K562 (cell line): Measurements from ENCODE around the gene TBC1D7. TPM values are rescaled to one million over a fixed set of nuclear protein-coding genes. Genes with fewer than 3 reads are reported as not detected.
A peak's percentile ranks its signal among the peaks of the same experiment; 100 is the strongest.

ENCODE experiments used
- AFF1 ChIP-seq, 2 experiments: fragments of 450-650 bp; IDR thresholded peaks; 2 replicates each; pipeline ENCODE4 v1.6.1; 2018; ENCODE audit warnings: mild to moderate bottlenecking in 2 of 2, low read depth in 1 of 2; ENCODE audit not compliant: partially characterized antibody in 2 of 2
- BRD9 ChIP-seq: fragments of 450-650 bp; IDR thresholded peaks from 2 replicates; pipeline ENCODE4 v1.6.1; 2018; ENCODE audit warnings: low read depth; ENCODE audit not compliant: partially characterized antibody
- C11orf30 ChIP-seq: fragments of 450-650 bp; IDR thresholded peaks from 2 replicates; pipeline ENCODE4 v1.6.1; 2016; ENCODE audit warnings: low read depth, mild to moderate bottlenecking
- MAFF ChIP-seq: IDR thresholded peaks from 2 replicates; pipeline ENCODE4 v1.6.1; 2012; ENCODE audit warnings: low read length, improper control_type of control experiment
- MCM3 ChIP-seq: fragments of 450-650 bp; IDR thresholded peaks from 2 replicates; pipeline ENCODE4 v1.6.1; 2016
- NUFIP1 ChIP-seq: fragments of 450-650 bp; IDR thresholded peaks from 2 replicates; pipeline ENCODE4 v1.6.1; 2018; ENCODE audit not compliant: partially characterized antibody
- SAP30 ChIP-seq: fragments of 200-600 bp; sonication (generic); IDR thresholded peaks from 2 replicates; pipeline ENCODE4 v1.6.1; 2012; ENCODE audit warnings: borderline replicate concordance, low read depth, mild to moderate bottlenecking, moderate library complexity, low read length, control low read depth, inconsistent platforms; ENCODE audit not compliant: insufficient read depth, poor library complexity, severe bottlenecking
- TFAM ChIP-seq: fragments of 250-450 bp; sonication (Bioruptor Pico); conservative IDR thresholded peaks from 2 replicates; pipeline ENCODE4 v1.5.0; 2021; ENCODE audit warnings: mild to moderate bottlenecking, moderate library complexity
- ZBTB34 ChIP-seq: fragments of 250-450 bp; sonication (Bioruptor Pico); IDR thresholded peaks from 2 replicates; pipeline ENCODE4 v1.8.0; 2021; ENCODE audit warnings: mild to moderate bottlenecking, moderate library complexity
- ZNF583 ChIP-seq: fragments of 250-450 bp; sonication (Bioruptor Pico); IDR thresholded peaks from 2 replicates; pipeline ENCODE4 v1.4.0; 2020
- ZNF764 ChIP-seq: fragments of 250-450 bp; sonication (Bioruptor Pico); IDR thresholded peaks from 2 replicates; pipeline ENCODE4 v1.4.0; 2020; ENCODE audit warnings: low read depth, mild to moderate bottlenecking, moderate library complexity
- polyA plus RNA-seq, 8 experiments: library from polyadenylated mRNA; depleted of rRNA in 4 of 8; stranded (reverse) in 5 of 8; unstranded in 3 of 8; fragments of >200 nt; fragmentation: Nextera tagmentation in 2 of 8; fragmentation: Illumina TruSeq in 1 of 8; extraction: Ambion mirVana in 2 of 8; extraction: Trizol in 1 of 8; gene quantifications; 2 replicates each; pipeline versions ENCODE4 v1.2.1 to v1.2.3, GENCODE V29; 2011 to 2014; ENCODE audit warnings: inconsistent platforms in 1 of 8, missing spikeins in 1 of 8
- total RNA-seq, 7 experiments: library from RNA; depleted of rRNA in 6 of 7; stranded (reverse); fragments of >200 nt in 6 of 7; fragmentation: Illumina TruSeq in 2 of 7; extraction: Trizol in 2 of 7; gene quantifications; 2 replicates each; pipeline versions ENCODE4 v1.2.1 to v1.2.3, GENCODE V29; 2011 to 2021; ENCODE audit warnings: low replicate concordance in 1 of 7
- TF ChIP-seq, protein P1 (sequence below): fragments of 250-450 bp; sonication (Bioruptor Pico); IDR thresholded peaks from 2 replicates; pipeline ENCODE4 v1.5.0; 2022; ENCODE audit warnings: mild to moderate bottlenecking
- TF ChIP-seq, protein P2 (sequence below), 2 experiments: fragments of 450-650 bp in 1 of 2; IDR thresholded peaks; 2 replicates each; pipeline ENCODE4 v1.6.1; 2011 to 2017; ENCODE audit warnings: low read depth in 2 of 2, antibody characterized with exemption in 1 of 2, borderline replicate concordance in 1 of 2, low read length in 1 of 2, mild to moderate bottlenecking in 1 of 2, mixed read lengths in 1 of 2; ENCODE audit not compliant: control insufficient read depth in 1 of 2
- TF ChIP-seq, protein P3 (sequence below): fragments of 150-350 bp; IDR thresholded peaks from 2 replicates; pipeline ENCODE4 v1.6.1; 2014; ENCODE audit warnings: low read depth, mild to moderate bottlenecking, low read length, borderline replicate concordance

Gene TBC1D7
- total and polyA plus RNA-seq, 9 of the 15 experiments (the other 6 are each of a cell fraction or from before 2014, with no cell fraction given): 49.4 to 107 (median 61.1) TPM

- TF ChIP-seq, protein P1, sequence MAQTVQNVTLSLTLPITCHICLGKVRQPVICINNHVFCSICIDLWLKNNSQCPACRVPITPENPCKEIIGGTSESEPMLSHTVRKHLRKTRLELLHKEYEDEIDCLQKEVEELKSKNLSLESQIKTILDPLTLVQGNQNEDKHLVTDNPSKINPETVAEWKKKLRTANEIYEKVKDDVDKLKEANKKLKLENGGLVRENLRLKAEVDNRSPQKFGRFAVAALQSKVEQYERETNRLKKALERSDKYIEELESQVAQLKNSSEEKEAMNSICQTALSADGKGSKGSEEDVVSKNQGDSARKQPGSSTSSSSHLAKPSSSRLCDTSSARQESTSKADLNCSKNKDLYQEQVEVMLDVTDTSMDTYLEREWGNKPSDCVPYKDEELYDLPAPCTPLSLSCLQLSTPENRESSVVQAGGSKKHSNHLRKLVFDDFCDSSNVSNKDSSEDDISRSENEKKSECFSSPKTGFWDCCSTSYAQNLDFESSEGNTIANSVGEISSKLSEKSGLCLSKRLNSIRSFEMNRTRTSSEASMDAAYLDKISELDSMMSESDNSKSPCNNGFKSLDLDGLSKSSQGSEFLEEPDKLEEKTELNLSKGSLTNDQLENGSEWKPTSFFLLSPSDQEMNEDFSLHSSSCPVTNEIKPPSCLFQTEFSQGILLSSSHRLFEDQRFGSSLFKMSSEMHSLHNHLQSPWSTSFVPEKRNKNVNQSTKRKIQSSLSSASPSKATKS (CRISPR knock-in tag): no peak
- TF ChIP-seq NUFIP1 (no peak), ZNF583 (CRISPR knock-in tag) (no peak), TFAM (CRISPR knock-in tag) (no peak), ZNF764 (CRISPR knock-in tag) (no peak), BRD9 (peak; percentile 80), AFF1 (IDR thresholded peaks at IDR 0.05; ENCODE audit: low read depth in 1 of 2, partially characterized antibody in 2 of 2) (peak in 1 of 2 experiments; percentile 22), SAP30 (peak; percentile 61), MAFF (no peak), ZBTB34 (CRISPR knock-in tag) (no peak), MCM3 (no peak), C11orf30 (no peak)
- TF ChIP-seq, protein P2, sequence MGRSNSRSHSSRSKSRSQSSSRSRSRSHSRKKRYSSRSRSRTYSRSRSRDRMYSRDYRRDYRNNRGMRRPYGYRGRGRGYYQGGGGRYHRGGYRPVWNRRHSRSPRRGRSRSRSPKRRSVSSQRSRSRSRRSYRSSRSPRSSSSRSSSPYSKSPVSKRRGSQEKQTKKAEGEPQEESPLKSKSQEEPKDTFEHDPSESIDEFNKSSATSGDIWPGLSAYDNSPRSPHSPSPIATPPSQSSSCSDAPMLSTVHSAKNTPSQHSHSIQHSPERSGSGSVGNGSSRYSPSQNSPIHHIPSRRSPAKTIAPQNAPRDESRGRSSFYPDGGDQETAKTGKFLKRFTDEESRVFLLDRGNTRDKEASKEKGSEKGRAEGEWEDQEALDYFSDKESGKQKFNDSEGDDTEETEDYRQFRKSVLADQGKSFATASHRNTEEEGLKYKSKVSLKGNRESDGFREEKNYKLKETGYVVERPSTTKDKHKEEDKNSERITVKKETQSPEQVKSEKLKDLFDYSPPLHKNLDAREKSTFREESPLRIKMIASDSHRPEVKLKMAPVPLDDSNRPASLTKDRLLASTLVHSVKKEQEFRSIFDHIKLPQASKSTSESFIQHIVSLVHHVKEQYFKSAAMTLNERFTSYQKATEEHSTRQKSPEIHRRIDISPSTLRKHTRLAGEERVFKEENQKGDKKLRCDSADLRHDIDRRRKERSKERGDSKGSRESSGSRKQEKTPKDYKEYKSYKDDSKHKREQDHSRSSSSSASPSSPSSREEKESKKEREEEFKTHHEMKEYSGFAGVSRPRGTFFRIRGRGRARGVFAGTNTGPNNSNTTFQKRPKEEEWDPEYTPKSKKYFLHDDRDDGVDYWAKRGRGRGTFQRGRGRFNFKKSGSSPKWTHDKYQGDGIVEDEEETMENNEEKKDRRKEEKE (IDR thresholded peaks at IDR 0.05; ENCODE audit: borderline replicate concordance in 1 of 2, control insufficient read depth in 1 of 2, low read depth in 2 of 2, low read length in 1 of 2): no peak
- TF ChIP-seq, protein P3, sequence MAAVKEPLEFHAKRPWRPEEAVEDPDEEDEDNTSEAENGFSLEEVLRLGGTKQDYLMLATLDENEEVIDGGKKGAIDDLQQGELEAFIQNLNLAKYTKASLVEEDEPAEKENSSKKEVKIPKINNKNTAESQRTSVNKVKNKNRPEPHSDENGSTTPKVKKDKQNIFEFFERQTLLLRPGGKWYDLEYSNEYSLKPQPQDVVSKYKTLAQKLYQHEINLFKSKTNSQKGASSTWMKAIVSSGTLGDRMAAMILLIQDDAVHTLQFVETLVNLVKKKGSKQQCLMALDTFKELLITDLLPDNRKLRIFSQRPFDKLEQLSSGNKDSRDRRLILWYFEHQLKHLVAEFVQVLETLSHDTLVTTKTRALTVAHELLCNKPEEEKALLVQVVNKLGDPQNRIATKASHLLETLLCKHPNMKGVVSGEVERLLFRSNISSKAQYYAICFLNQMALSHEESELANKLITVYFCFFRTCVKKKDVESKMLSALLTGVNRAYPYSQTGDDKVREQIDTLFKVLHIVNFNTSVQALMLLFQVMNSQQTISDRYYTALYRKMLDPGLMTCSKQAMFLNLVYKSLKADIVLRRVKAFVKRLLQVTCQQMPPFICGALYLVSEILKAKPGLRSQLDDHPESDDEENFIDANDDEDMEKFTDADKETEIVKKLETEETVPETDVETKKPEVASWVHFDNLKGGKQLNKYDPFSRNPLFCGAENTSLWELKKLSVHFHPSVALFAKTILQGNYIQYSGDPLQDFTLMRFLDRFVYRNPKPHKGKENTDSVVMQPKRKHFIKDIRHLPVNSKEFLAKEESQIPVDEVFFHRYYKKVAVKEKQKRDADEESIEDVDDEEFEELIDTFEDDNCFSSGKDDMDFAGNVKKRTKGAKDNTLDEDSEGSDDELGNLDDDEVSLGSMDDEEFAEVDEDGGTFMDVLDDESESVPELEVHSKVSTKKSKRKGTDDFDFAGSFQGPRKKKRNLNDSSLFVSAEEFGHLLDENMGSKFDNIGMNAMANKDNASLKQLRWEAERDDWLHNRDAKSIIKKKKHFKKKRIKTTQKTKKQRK: no peak
Measured at GRCh38 chr6:13328875-13329183, 492 bp upstream of the TBC1D7 start (continued).
